K562 (cell line): ENCODE results near the gene ASF1B. TPM values are rescaled to one million over a fixed set of nuclear protein-coding genes. Genes with fewer than 3 reads are reported as not detected.

Experiments
- DEAF1 ChIP-seq: fragments of 450-650 bp; formaldehyde crosslinking; IDR thresholded peaks from 2 replicates; pipeline ENCODE4 v1.4.0; 2020; ENCODE audit warnings: mild to moderate bottlenecking, moderate library complexity
- HDAC1 ChIP-seq, 2 experiments: fragments of 450-650 bp; IDR thresholded peaks; 2 replicates each; pipeline ENCODE4 v1.6.1; 2016 to 2017; ENCODE audit warnings: inconsistent platforms in 1 of 2, mild to moderate bottlenecking in 1 of 2, moderate library complexity in 1 of 2
- NR3C1 ChIP-seq: sonication (generic); formaldehyde crosslinking; IDR thresholded peaks from 2 replicates; pipeline ENCODE4 v1.8.1; 2022; ENCODE audit warnings: missing genetic modification reagents
- SAP30 ChIP-seq: fragments of 200-600 bp; sonication (generic); IDR thresholded peaks from 2 replicates; pipeline ENCODE4 v1.6.1; 2012; ENCODE audit warnings: borderline replicate concordance, low read depth, mild to moderate bottlenecking, moderate library complexity, low read length, control low read depth, inconsistent platforms; ENCODE audit not compliant: insufficient read depth, poor library complexity, severe bottlenecking
- ZBTB40 ChIP-seq, 2 experiments: fragments of 450-650 bp in 1 of 2; sonication (generic) in 1 of 2; formaldehyde crosslinking in 1 of 2; IDR thresholded peaks; 2 replicates each; pipeline versions ENCODE4 v1.7.1 to v1.9.0; 2016 to 2022; ENCODE audit warnings: inconsistent platforms in 1 of 2, mild to moderate bottlenecking in 1 of 2, missing genetic modification reagents in 1 of 2
- polyA plus RNA-seq, 8 experiments: library from polyadenylated mRNA; depleted of rRNA in 4 of 8; stranded (reverse) in 5 of 8; unstranded in 3 of 8; fragments of >200 nt; fragmentation: Nextera tagmentation in 2 of 8; fragmentation: Illumina TruSeq in 1 of 8; extraction: Ambion mirVana in 2 of 8; extraction: Trizol in 1 of 8; gene quantifications; 2 replicates each; pipeline versions ENCODE4 v1.2.1 to v1.2.3, GENCODE V29; 2011 to 2014; ENCODE audit warnings: inconsistent platforms in 1 of 8, missing spikeins in 1 of 8
- total RNA-seq, 7 experiments: library from RNA; depleted of rRNA in 6 of 7; stranded (reverse); fragments of >200 nt in 6 of 7; fragmentation: Illumina TruSeq in 2 of 7; extraction: Trizol in 2 of 7; gene quantifications; 2 replicates each; pipeline versions ENCODE4 v1.2.1 to v1.2.3, GENCODE V29; 2011 to 2021; ENCODE audit warnings: low replicate concordance in 1 of 7
- TF ChIP-seq, protein P1 (sequence below): fragments of 200-800 bp; sonication (Bioruptor generic); IDR thresholded peaks from 2 replicates; pipeline ENCODE4 v1.6.1; 2017; ENCODE audit warnings: missing genetic modification characterization, missing compliant biosample characterization
- TF ChIP-seq, protein P2 (sequence below): fragments of 200-800 bp; sonication (Bioruptor generic); IDR thresholded peaks from 2 replicates; pipeline ENCODE4 v1.6.1; 2017; ENCODE audit warnings: missing genetic modification characterization, missing compliant biosample characterization
- TF ChIP-seq, protein P3 (sequence below): conservative IDR thresholded peaks from 2 replicates; pipeline ENCODE4 v1.6.1; 2011; ENCODE audit warnings: low read depth, mild to moderate bottlenecking, low read length; ENCODE audit not compliant: control insufficient read depth

The ASF1B gene
- total and polyA plus RNA-seq, 9 of the 15 experiments (the other 6 are each of a cell fraction or from before 2014, with no cell fraction given): 6.0 to 69.4 (median 53.3) TPM

GRCh38 chr19:14136509-14137281 is at the start of gene ASF1B (continued):
- TF ChIP-seq SAP30: peak; percentile 97
- TF ChIP-seq, protein P1, sequence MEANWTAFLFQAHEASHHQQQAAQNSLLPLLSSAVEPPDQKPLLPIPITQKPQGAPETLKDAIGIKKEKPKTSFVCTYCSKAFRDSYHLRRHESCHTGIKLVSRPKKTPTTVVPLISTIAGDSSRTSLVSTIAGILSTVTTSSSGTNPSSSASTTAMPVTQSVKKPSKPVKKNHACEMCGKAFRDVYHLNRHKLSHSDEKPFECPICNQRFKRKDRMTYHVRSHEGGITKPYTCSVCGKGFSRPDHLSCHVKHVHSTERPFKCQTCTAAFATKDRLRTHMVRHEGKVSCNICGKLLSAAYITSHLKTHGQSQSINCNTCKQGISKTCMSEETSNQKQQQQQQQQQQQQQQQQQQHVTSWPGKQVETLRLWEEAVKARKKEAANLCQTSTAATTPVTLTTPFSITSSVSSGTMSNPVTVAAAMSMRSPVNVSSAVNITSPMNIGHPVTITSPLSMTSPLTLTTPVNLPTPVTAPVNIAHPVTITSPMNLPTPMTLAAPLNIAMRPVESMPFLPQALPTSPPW (CRISPR knock-in tag): peak; percentile 66; the same call in 1 of the 2 replicates
- TF ChIP-seq, protein P2, sequence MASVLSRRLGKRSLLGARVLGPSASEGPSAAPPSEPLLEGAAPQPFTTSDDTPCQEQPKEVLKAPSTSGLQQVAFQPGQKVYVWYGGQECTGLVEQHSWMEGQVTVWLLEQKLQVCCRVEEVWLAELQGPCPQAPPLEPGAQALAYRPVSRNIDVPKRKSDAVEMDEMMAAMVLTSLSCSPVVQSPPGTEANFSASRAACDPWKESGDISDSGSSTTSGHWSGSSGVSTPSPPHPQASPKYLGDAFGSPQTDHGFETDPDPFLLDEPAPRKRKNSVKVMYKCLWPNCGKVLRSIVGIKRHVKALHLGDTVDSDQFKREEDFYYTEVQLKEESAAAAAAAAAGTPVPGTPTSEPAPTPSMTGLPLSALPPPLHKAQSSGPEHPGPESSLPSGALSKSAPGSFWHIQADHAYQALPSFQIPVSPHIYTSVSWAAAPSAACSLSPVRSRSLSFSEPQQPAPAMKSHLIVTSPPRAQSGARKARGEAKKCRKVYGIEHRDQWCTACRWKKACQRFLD (CRISPR knock-in tag): peak; percentile 68; the same call in 1 of the 2 replicates
- peak in 1 of 2 experiments; percentile 37; a peak in 2 of 4 replicates for TF ChIP-seq HDAC1 (IDR thresholded peaks at IDR 0.05)
- TF ChIP-seq NR3C1 (CRISPR knock-in tag): no peak
- peak; percentile 93 for TF ChIP-seq ZBTB40 (IDR thresholded peaks at IDR 0.05)
- TF ChIP-seq ZBTB40 (CRISPR knock-in tag; IDR thresholded peaks at IDR 0.05): no peak
- TF ChIP-seq, protein P3, sequence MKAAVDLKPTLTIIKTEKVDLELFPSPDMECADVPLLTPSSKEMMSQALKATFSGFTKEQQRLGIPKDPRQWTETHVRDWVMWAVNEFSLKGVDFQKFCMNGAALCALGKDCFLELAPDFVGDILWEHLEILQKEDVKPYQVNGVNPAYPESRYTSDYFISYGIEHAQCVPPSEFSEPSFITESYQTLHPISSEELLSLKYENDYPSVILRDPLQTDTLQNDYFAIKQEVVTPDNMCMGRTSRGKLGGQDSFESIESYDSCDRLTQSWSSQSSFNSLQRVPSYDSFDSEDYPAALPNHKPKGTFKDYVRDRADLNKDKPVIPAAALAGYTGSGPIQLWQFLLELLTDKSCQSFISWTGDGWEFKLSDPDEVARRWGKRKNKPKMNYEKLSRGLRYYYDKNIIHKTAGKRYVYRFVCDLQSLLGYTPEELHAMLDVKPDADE: peak; percentile 55; the same call in 1 of the 2 replicates
- peak; percentile 91 for TF ChIP-seq DEAF1 (CRISPR knock-in tag)
